HG02970 (cell line): ENCODE measurements around the gene IL13RA1.
A peak's percentile ranks its signal among the peaks of the same experiment; 100 is the strongest.
"Not testable (repeated sequence)": the region's sequence is repeated elsewhere in the genome, so short reads cannot be mapped to it uniquely, and the experiment has no call there.

Experiments
- ATAC-seq: cut with Tn5 transposase; IDR thresholded peaks from one replicate; pipeline ENCODE4 v1.9.1; 2021; ENCODE audit warnings: mild to moderate bottlenecking, moderate library complexity, moderate number of reproducible peaks; ENCODE audit not compliant: unreplicated experiment, low FRiP score

IL13RA1 gene

DNA sequence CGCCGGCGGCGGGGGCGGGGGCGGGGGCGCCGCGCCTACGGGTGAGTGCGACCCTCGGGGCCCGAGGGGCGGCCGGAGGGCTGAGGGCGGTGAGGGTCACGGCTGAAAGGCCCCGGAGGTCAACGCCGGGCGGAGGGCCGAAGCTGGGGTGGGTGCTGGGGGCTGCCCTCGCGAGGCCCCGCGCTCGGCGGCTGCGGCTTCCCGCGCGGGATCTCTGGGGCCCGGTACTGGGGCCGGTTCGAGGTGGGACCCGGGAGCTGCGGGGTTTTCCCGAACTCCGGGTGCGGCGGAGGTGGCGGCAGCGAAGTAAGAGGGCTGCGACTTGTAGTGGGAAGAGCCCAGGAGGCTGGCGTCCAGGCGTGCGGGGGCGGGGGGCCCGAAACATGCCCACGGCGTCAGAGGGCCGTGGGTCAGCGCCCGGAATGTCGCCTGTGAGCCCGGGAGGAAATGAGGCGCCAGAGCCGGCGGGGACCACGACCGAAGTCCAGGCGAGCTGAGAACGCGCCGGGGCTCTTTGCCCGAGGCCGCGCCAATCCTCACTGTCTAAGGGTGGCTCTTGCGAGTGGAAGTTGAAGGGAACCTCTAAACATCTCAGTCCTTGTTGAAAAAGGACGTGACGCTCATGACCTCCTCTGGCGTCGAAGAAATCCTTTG lies 407 bp downstream of the IL13RA1 start:
- no peak for ATAC-seq

DNA sequence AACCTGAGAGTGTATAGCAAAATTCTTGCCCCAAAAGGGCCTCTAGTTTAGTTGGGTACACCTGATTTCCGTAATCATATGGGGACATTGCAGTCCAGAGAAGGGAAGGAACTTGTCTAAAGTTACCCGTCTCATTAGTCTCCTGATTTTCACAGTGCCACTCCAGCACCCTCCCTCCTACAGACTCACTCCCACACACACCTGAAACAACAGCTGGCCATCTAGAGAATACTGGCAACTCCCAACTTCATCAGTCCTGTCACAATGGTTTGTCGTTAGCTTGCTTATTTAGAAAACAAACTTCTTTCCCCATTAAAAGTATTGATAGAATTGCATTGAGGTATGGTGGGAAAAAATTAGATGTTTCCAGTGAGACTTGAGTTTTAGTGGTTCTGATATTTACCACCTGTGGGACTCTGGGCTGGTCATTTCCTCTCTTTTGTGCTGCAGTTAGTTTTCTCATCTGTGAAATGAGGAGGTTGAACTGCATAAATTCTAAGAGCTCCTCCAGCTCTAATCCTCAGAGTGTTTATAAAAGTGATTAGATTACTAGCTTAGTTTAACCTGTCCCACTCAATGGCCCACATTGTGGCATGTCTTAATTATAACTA lies 1.7 kb downstream of the IL13RA1 start:
- no peak for ATAC-seq

DNA sequence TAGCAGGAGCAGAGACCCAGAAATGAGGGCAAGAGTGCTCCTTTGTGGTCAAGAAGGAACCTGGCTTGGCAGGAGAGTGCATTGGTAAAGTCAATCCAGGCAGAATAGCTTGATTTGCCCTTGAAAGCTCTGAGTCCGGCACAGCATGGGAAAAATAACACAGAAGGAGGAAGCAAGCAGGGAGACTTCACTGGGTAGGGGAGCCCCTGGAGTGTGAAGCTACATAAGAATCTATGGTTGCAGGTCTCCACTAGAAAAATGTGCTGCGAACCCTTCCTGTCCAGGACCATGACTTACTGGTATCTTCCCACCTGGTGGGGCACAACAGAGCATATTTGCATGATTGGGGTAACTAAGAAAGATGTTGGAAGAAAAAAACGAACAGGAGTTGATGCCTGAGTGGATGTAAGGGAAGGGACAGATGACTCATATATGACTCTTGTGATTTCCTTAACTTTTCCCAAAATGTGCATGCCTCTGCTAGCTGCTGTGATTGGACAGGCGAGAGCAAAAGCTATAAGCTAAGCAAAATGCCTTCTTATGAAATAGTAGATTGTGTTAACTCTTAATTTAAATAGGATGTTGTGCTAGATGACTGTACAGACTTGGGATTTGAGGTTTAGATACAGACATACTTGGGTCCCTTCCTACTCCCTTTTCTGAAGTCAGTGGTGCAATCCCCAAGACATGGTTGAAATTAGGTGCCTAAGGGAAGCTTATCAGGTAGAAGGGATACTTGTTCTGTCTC lies 3.3 kb downstream of the IL13RA1 start:
- ATAC-seq: no peak

DNA sequence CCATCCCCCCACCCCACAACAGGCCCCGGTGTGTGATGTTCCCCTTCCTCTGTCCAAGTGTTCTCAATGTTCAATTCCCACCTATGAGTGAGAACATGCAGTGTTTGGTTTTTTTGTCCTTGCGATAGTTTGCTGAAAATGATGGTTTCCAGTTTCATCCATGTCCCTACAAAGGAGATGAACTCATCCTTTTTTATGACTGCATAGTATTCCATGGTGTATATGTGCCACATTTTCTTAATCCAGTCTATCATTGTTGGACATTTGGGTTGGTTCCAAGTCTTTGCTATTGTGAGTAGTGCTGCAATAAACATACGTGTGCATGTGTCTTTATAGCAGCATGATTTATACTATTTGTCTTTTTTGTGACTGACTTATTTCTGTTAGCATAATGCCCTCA lies 5.1 kb downstream of the IL13RA1 start:
- ATAC-seq: not testable (repeated sequence)

DNA sequence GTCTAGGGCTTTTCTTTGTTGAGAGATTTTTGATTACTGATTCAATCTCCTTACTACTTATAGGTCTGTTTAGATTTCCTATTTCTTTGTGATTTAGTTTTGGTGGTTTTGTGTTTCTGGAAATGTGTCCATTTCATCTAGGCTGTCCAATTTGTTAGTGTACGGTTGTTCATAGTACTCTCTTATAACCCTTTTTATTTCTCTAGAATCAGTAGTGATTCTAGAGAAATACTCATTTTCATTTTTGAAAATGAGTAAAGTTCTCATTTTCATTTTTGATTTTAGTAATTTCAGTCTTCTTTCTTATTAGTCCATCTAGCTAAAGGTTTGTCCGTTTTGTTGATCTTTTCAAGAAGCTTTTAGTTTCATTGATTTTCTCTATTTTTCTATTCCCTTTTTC lies 7.5 kb downstream of the IL13RA1 start:
- ATAC-seq: no peak

DNA sequence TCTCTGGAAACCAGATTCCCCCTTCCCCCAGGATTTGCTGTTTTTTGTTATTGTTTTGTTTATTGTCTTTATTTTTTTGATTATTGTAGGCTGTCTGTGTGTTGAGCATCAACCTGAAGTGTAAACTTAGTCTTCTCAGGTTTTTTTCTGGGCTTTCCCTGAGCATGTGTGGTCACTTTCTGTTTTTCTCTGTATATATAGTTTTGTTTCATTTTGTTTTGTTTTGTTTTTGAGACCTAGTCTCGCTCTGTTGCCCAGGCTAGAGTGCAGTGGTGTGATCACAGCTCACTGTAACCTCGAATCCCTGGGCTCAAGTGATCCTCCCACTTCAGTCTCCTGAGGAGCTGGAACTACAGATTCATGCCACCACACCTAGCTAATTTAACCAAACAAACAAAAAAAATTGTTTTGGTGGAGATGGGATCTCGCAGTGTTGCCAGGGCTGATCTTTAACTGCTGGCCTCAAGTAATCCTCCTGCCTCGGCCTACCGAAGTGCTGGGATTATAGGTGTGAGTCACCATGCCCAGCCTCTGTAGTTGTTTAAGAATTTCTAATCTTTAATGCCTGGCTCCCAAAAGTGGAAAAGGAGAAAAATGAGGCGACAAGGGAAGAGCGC lies 9.1 kb downstream of the IL13RA1 start:
- ATAC-seq: no peak

DNA sequence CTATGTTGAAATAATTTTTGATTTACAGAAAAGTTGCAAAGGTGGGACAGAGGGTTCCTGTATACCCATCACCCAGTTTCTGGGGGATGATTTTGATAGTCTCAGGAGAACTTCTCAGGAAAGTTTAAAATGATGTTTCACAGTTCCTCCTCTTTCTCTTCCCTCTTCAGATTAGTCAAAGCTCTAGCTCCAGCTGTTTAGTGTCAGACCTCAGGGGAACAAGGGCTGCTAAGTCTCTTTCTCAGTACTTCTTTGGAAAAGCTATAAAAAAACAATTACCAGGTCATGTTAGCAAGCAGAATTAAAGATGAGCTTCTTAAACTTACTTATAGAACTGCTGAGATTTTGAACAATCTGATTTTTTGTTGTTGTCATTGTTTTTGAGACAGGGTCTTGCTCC lies 12.2 kb downstream of the IL13RA1 start:
- ATAC-seq: no peak

DNA sequence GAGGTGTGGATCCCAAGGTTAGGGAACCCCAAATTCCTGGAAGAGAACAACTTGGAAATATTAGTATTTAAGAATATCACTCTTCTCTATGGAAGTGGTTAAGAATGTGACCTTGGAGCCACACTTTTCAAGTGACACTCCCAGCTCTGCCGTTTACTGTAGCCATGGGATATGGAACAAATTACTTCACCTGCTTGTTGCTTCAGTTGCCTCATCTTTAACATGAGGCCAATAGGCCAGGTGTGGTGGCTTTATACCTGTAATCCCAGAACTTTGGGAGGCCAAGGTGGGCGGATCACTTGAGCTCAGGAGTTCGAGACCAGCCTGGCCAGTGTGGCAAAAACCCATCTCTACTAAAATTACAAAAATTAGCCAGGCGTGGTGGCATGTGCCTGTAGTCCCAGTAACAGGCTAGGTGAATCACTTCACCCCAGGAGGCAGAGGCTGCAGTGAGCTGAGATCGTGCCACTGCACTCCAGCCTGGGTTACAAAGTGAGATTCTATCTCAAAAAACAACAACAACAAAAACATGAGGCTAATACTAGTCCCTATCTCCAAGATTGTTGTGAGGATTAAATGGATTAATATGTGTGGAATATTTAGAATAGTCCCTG lies 13.0 kb downstream of the IL13RA1 start:
- no peak for ATAC-seq

DNA sequence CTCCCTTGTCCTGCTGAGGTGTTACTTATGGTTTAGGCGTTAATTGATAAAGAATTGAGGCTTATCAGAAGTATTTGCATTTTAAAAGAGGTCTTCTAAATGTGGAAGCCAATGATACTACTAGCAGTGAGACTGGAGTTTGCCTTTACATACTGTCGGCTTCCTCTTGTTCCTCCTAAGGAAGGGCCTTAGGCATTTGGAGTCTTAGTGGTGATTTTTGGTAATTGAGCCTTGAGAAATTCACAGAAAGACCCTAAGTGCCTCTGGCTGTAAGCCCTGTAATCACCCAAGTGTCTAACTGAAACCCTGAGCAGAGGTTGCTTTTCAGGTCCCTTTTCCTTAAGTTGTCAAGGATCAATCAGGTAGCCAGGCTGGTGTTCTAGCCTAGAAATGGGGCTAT lies 14.8 kb downstream of the IL13RA1 start:
- no peak for ATAC-seq

DNA sequence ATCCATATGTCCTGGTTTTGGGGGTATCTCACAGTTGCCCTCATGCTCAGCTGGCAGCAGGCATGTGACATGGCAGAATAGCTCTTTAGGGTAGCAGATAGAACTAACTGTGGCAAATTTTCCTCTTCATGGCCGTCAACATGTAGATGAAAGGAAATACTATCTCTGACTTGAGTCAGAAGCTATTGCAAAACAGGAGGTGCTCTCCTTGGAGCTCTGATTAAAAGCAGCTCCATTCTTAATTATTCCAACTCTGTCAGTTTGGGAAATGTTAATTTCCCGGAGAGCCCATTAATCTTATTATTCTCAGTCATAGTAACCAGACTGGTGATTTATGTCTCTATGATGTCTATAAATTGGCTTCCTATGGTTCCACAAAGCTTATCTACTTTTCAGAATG lies 18.2 kb downstream of the IL13RA1 start:
- no peak for ATAC-seq

DNA sequence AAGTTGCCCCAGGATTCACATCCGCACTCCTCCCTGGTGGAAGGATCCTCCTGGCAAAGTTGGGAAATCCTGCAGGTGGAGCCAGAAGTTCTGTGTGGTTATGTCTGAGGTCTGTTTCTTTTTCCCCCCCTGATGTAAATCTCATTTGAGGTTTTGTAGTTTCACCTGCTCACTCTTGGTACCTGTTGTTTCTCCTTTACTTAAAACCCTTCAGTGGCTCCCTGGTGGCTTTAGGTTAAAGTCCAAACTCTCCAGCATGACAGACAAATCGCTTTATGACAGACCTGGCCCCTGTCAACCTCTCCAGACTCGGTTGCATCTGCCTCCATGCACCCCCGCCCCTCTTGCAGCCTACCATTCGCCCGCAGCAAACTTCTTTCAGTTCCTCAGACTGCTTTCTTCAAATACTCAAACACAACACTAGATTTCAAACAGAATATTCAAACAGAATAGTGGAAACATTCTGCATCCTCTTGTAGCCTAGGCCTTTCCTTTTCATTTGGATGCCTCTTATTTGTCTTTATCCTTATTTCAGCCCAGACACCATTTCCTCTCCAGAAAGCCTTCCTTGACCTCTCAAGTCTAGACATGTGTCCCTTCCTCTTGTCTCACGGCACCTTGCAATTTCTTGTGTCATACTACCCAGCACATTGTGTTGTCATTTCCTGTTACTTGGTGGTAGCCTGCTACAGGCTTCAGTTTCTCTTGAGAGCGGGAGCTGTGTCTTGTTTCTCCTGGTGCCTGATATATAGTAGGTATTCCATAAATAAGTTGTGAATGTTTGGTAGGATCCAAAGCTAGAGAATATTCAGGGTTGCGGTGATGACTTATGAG lies 24.8 kb downstream of the IL13RA1 start:
- peak; percentile 56 for ATAC-seq

DNA sequence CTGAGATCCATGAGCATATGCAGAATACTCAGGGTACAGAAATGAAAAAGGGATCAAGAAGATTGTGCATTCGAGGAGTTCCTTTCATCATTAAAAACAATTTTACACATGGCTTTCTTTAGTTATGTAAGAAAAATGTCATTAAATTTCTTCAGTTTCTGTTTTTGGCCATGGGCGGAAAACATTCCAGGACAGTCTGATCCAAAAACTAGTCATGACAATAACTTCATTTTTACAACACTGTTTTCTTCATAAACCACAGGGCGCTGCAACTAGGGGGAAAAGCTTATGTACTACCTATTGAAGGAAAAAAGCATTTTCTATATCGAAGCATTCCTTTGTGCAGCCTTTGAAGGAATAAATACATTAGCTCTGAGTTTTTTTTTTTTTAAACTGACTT lies 28.2 kb downstream of the IL13RA1 start:
- no peak for ATAC-seq

DNA sequence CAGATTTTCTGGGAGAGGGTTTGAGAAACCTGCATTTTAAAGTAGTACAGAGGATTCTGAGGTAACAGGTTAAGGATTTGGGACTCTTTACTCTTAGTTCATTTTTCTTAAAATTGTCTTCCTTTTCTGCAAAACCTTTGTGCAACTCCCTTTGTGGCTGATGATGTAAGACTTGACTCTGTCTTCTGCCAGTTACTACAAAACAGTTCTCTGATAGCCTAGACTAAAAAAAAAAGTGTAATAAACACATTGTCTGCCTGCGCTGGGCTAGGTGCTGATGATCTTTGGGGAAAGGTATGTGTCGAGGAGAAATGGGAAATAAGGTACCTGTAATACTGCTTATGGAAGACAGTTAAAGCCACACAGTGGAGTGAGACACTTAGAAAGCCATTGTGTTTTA lies 28.7 kb downstream of the IL13RA1 start:
- ATAC-seq: no peak

DNA sequence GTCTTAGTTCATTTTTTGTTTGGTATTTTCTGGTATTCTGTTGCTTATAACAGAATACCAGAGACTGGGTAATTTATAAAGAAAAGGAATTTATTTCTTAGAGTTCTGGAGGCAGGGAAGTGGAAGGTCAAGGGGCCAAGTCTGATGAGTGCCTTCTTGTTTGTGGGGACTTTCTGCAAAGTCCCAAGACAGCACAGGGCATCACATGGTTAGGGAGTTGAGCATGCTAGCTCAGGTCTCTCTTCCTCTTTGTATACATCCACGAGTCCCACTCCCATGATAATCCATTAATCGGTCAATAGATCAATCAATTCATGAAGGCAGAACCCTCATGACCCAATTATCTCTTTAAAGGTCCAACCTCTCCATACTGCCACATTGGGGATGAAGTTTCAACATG lies 31.1 kb downstream of the IL13RA1 start:
- no peak for ATAC-seq

DNA sequence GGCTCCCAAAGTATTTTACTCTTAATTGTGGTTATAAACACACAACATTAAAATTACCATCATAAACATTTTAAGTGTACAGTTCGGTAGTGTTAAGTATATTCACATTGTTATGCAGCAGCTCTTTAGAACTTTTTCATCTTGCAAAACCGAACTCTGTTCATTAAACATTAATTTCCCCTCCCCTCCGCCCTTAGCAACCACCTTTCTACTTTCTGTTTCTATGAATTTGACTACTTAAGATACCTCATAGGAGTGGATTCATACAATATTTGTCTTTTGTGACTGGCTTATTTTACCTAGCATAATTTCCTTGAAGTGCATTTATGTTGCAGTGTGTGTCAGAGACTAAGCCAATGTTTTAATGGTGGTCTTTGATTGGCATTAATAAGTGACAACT lies 32.6 kb downstream of the IL13RA1 start:
- no peak for ATAC-seq

DNA sequence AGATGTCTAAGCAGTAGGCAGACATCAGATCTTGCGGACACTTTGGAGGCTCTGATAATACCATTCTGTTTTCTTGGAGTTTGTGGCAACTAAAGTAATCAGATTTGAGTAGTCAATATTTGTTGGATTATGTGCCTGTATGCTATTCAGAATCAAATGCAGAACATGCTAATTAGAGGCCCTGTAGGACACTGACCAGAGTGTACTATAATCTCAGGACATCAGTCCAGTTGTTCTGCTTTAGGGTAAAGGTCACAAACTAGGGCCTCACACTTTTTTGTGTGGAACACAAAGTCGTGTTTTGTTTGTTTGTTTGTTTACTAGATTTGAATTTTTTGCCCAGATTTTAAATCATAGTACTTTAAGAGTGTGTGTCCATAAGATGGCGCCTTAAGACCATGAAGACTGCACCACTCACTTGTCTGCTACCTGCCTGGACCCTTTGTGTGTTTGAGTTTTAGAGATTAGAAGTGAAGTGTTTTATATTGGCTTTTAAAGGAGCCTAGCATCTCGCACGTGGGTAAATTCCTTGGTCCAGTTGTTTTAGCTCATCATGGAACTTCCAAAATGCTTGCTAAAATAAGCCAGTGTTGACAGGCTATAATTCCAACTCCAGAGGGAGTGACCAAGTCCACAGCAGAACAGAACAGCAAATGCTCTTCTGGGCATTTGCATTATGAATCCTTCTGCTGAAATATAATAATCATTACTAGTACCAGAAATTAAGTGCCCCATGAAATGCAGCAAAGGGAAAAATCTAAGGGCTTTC lies 34.7 kb downstream of the IL13RA1 start:
- ATAC-seq: no peak

DNA sequence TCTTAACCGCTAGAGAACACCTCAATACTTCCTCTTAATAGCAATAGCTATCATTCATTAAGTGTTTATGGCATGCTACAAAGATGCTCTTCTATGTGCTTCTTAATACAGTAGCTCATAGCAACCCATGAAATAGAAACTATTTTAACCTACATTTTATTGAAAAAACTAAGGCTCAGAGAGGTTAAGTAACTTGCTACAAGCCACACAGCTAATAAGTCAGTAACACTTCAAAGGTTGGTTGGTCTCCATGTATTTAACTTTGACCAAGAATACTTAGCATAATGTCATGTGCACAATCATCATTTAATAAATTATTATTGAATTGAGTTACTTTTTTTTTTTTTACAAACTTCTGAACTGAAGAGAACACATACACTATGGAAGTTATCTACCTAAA lies 36.1 kb downstream of the IL13RA1 start:
- ATAC-seq: no peak

DNA sequence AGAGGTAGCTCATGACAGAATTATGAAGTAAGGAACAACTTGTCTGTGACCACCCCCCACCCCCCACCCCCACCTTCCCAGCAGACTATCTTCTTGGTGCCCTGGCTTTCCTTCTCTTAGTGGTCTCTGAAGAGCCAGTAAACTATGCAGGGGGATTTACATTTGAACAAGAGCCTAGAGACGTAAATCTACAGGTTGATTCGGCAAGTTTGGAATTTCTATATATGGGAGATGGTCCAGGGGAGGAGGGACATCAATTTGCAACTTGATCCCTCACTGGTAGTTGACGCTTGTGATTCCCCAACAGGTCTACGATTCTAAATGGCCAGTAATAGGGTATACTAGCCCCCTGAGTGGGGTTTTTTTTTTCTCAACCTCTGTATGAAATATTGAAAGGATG lies 36.7 kb downstream of the IL13RA1 start:
- ATAC-seq: no peak

DNA sequence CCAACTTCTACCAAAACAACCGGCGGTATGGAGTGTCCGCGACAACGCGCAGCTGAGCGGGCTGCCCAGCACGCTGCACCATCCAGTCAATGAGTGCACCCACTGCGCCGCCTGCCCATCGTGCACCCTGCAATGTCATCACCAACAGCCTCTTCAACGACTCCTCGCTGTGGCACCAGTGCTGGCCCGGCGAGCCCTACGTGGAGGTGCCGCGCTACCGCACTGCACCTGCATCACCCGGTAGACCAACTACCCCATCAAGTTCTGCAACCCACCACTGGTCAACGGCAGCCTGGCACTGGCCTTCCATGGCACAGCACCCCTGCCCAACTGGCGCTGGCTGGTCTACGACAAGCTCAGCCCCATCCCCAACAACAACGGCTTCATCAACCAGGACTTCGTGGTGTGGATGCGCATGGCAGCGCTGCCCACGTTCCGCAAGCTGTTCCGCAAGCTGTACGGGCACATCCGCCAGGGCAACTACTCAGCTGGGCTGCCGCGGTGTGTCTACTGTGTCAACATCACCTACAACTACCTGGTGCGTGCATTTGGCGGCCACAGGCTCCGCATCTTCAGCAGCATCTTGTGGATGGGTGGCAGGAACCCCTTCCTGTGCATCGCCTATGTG lies 42.8 kb downstream of the IL13RA1 start:
- no peak for ATAC-seq
